ENCODE results near the gene PAX5. TPM values are rescaled to one million over a fixed set of nuclear protein-coding genes. Genes with fewer than 3 reads are reported as not detected.

The PAX5 gene
- total RNA-seq, 4 donors from 2014 or later, result 0.95 to 61.9 (median 3.6) TPM; not detected in 1

- H3K27me3 ChIP-seq, result no peaks in the 10 kb centered on the region
- no peaks in the 10 kb centered on the region for H3K4me1 ChIP-seq
- TF ChIP-seq POLR2A (IDR thresholded peaks at IDR 0.05), result no peak
- no peak for TF ChIP-seq CTCF (IDR thresholded peaks at IDR 0.05)
These were observed 172.4 kb downstream of the PAX5 start for GRCh38 chr9:36861528-36862205.

DNA sequence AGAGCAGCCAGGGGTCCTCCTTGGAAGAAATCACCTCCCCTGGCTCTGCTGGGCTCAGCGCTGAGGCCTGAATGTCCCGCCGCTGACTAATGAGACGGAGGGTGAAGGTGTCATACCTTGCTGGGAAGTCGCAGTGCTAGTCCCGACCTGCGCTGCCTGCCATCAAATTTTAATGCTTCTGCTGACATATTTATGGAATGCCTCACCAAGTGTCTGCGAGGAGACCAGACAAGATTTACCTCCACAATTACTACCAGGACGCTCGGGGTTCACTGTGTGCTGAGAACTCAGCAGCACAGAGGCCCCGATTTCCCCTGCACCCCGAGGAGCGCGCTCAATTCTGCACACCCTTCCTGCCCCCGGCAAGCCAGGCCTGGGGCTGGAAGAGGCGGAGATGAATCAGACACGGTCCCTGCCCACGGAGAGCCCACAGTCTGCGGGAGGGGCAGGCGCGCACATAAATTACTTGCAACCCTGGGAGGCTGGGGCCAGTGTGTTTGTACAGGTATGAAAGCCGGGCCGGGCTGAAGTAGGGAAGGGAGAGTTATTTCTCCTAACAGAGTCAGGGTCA lies 175.2 kb downstream of the PAX5 start:
- Histone ChIP-seq H3K27me3 (no peaks in the 10 kb centered on the region), H3K4me1 (no peaks in the 10 kb centered on the region), H3K27ac (no peak overlapping the region), H3K4me3 (no peak overlapping the region), H3K36me3 (no peaks in the 10 kb centered on the region), H3K9me3 (no peaks in the 10 kb centered on the region)
- DNase-seq, result no peak
- TF ChIP-seq CTCF (IDR thresholded peaks at IDR 0.05) (no peak), POLR2A (IDR thresholded peaks at IDR 0.05) (no peak)

More at GRCh38 chr9:36861528-36862205, 172.4 kb downstream of the PAX5 start:
- H3K36me3 ChIP-seq, result no peaks in the 10 kb centered on the region
- H3K9me3 ChIP-seq, result no peaks in the 10 kb centered on the region
- no peak overlapping the region for H3K27ac ChIP-seq
- H3K4me3 ChIP-seq, result no peak overlapping the region
- DNase-seq, result no peak

DNA sequence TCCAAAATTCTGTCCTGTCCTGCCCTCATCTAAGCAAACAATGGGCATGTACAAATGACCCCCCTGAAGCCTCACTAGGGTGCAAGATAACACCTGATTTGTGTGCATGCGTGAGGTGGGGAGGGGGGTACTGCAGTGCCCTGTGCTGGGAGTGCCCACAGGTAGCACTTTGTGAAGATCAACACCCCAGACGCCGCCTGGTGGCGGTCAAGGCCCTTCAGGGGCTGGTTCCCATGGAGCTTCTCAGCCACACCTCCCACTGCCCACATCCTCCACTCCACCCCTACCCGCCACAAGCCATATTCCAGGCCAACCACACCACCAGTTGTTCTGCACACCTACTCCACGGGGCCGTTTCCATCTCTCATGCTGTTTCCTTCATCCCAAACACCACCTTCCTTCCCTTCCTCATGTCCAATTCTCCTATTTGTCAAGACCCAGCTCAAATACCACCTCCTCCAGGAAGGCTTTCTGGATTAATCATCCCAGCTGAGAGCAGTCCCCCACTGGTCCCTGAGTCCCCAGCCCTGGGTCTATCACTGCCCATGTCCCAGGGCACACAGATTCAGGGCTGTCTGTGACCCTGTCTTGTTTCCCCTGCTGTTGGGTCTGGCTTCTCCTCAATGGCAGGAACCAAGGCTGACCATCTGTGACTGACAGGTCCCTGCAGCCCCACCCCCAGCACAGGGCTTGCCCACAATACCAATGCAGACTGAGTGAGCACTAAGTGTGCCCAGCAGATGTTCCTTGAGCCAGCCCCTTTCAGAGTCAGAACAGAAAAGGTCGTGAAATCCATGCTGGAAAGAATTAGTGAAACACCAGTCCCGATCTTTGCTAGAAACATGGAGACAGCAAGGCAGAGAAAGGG lies 178.4 kb downstream of the PAX5 start:
- no peak overlapping the region for H3K4me3 ChIP-seq
- no peaks in the 10 kb centered on the region for H3K36me3 ChIP-seq
- no peak for TF ChIP-seq POLR2A (IDR thresholded peaks at IDR 0.05)
- peak in 4 of 6 experiments; percentile 6 to 21 (median 14) for TF ChIP-seq CTCF (IDR thresholded peaks at IDR 0.05)
- H3K9me3 ChIP-seq, result no peaks in the 10 kb centered on the region
- H3K4me1 ChIP-seq, result no peaks in the 10 kb centered on the region
- H3K27me3 ChIP-seq, result no peaks in the 10 kb centered on the region
- H3K27ac ChIP-seq, result no peak overlapping the region
- DNase-seq, result peak in 2 of 3 donors; percentile 37 to 62

DNA sequence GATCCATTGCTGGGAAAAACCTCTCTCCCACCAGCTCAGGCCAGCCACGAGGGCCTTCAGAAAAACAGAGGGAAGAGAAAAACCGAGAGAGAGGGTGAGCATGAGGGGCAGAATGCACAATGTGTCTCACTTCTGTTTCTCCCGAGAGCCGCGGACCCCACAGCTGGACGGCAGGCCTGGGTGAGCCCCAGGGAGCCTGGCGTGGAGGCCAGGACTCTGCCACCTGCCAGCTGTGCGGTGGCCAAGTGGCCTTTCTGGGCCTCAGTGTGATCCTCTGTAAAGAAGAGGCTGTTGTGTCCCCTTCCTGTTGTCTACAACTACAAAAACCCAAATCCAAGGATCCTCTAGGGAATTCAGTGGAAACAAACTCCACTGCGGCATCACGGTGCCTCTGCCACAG lies 179.3 kb downstream of the PAX5 start:
- DNase-seq, result no peak
- TF ChIP-seq POLR2A (IDR thresholded peaks at IDR 0.05) (no peak), CTCF (IDR thresholded peaks at IDR 0.05) (no peak)
- H3K27ac ChIP-seq, result no peak overlapping the region
- H3K27me3 ChIP-seq, result no peaks in the 10 kb centered on the region
- no peaks in the 10 kb centered on the region for H3K36me3 ChIP-seq
- H3K9me3 ChIP-seq, result no peaks in the 10 kb centered on the region
- H3K4me1 ChIP-seq, result no peaks in the 10 kb centered on the region
- no peak overlapping the region for H3K4me3 ChIP-seq

DNA sequence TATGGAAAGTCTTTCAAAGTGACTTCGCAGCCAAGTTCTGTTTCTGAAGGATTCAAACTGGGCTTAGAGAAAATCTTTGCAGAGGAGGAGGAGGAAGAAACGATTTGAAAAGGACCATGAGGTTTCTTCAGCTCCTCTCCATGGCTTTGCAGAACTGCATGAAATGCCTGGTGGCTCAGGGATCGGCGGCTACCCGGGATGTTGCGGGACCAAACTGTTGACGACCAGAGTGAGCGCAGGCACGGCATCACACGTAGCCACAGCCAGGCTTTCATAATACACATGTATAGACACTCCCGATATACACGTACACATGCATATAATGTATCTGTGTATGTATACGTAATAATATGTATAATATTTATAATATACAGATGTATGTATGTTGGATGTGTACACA lies 180.0 kb downstream of the PAX5 start:
- Histone ChIP-seq H3K9me3 (no peaks in the 10 kb centered on the region), H3K4me1 (no peaks in the 10 kb centered on the region), H3K4me3 (no peak overlapping the region), H3K27me3 (no peaks in the 10 kb centered on the region), H3K36me3 (no peaks in the 10 kb centered on the region), H3K27ac (no peak overlapping the region)
- DNase-seq, result no peak
- TF ChIP-seq POLR2A (IDR thresholded peaks at IDR 0.05) (no peak), CTCF (IDR thresholded peaks at IDR 0.05) (no peak)
